A673 (cell line): Measurements from ENCODE around the gene ZNF462. TPM values are rescaled to one million over a fixed set of nuclear protein-coding genes. Genes with fewer than 3 reads are reported as not detected.

Source experiments
- BruUV-seq: library from RNA; stranded (reverse); fragments of 400-500 nt; replicated peaks from 2 replicates; lab custom pipeline; 2021; lab: Mats Ljungman, UMichigan
- CTCF ChIA-PET: fragments of 300-600 bp; sonication (Branson Sonifier 250); formaldehyde crosslinking; loops from one replicate; lab custom pipeline; 2022; ENCODE audit warnings: antibody characterized with exemption; lab: Charles Lee
- POLR2A ChIA-PET: fragments of 300-600 bp; sonication (Branson Sonifier 250); formaldehyde crosslinking; loops from one replicate; lab custom pipeline; 2022; ENCODE audit warnings: antibody characterized with exemption; ENCODE audit not compliant: low non-redundant PET; lab: Charles Lee
- DNase-seq: peaks from one replicate; pipeline ENCODE4 v3.0.0-alpha.2; 2015; ENCODE audit warnings: low spot score
- H3K27ac ChIP-seq: fragments of 200-600 bp; sonication (generic); 2 replicates; pipeline ENCODE4 v1.5.1; 2016; ENCODE audit warnings: mixed run types, low read depth, mild to moderate bottlenecking, mixed read lengths, antibody characterized with exemption, low read length; ENCODE audit not compliant: poor library complexity, severe bottlenecking
- H3K27me3 ChIP-seq: fragments of 200-600 bp; sonication (generic); replicated peaks from 2 replicates; pipeline ENCODE4 v1.6.1; 2017; ENCODE audit warnings: mixed run types, low read depth, mild to moderate bottlenecking, mixed read lengths, antibody characterized with exemption, low read length; ENCODE audit not compliant: insufficient read depth, poor library complexity
- H3K36me3 ChIP-seq: fragments of 200-600 bp; sonication (generic); 2 replicates; pipeline ENCODE4 v1.6.1; 2016; ENCODE audit warnings: mixed run types, mild to moderate bottlenecking, mixed read lengths, antibody characterized with exemption, low read length; ENCODE audit not compliant: insufficient read depth, poor library complexity, severe bottlenecking
- H3K4me1 ChIP-seq: fragments of 200-600 bp; sonication (generic); 2 replicates; pipeline ENCODE4 v1.6.1; 2017; ENCODE audit warnings: mixed run types, mild to moderate bottlenecking, mixed read lengths, antibody characterized with exemption, low read length; ENCODE audit not compliant: insufficient read depth, poor library complexity, severe bottlenecking
- H3K4me3 ChIP-seq: fragments of 200-600 bp; sonication (generic); 2 replicates; pipeline ENCODE4 v1.5.1; 2016; ENCODE audit warnings: low read depth, mixed run types, mild to moderate bottlenecking, mixed read lengths, low read length; ENCODE audit not compliant: poor library complexity, severe bottlenecking
- H3K9me3 ChIP-seq: fragments of 200-600 bp; sonication (generic); 2 replicates; pipeline ENCODE4 v1.6.1; 2016; ENCODE audit warnings: mixed run types, low read depth, mild to moderate bottlenecking, mixed read lengths, antibody characterized with exemption, low read length; ENCODE audit not compliant: poor library complexity, severe bottlenecking
- CTCF ChIP-seq: fragments of 300-800, 200-600 bp; sonication (generic); conservative IDR thresholded peaks from 2 replicates; pipeline ENCODE4 v1.5.1; 2017; ENCODE audit warnings: low read depth, mild to moderate bottlenecking, antibody characterized with exemption, low read length, moderate library complexity, mixed read lengths
- EZH2 ChIP-seq: fragments of 200-600 bp; sonication (generic); IDR thresholded peaks from 2 replicates; pipeline ENCODE4 v1.6.1; 2017; ENCODE audit warnings: borderline replicate concordance, low read depth, mild to moderate bottlenecking, mixed read lengths, antibody characterized with exemption, low read length; ENCODE audit not compliant: poor library complexity, severe bottlenecking
- intact Hi-C: fragments of 100-400 bp; cut with micrococcal nuclease; formaldehyde crosslinking; loops from one replicate; pipeline ENCODE4 v1.10.0; 2022; ENCODE audit not compliant: unreplicated experiment
- total RNA-seq: library from RNA; stranded (reverse); gene quantifications from 2 replicates; pipeline ENCODE4 v1.2.3, GENCODE V29; 2021

ZNF462 gene
- total RNA-seq, 1 experiment from 2014 or later, result 40.5 TPM

GRCh38 chr9:106993603-106994002 is 130.6 kb downstream of the ZNF462 start:
- Histone ChIP-seq H3K36me3 (no peaks in the 10 kb centered on the region), H3K4me3 (no peak overlapping the region), H3K4me1 (no peaks in the 10 kb centered on the region), H3K27ac (no peak overlapping the region), H3K9me3 (no peaks in the 10 kb centered on the region), H3K27me3 (no peaks in the 10 kb centered on the region)
- ChIA-PET POLR2A (no interaction called here), CTCF (no interaction called here)
- DNase-seq, result no peak
- intact Hi-C loops, result no loop called here
- BruUV-seq, result no TSS peak
- TF ChIP-seq CTCF, result no peak
- TF ChIP-seq EZH2, result no peak

- H3K27ac ChIP-seq, result no peak overlapping the region
- ChIA-PET POLR2A (no interaction called here), CTCF (no interaction called here)
- no peaks in the 10 kb centered on the region for H3K9me3 ChIP-seq
- no peaks in the 10 kb centered on the region for H3K4me1 ChIP-seq
- no peak overlapping the region for H3K4me3 ChIP-seq
- DNase-seq, result no peak
- H3K27me3 ChIP-seq, result no peaks in the 10 kb centered on the region
- intact Hi-C loops, result no loop called here
- BruUV-seq, result no TSS peak
- H3K36me3 ChIP-seq, result no peaks in the 10 kb centered on the region
- TF ChIP-seq EZH2 (no peak), CTCF (no peak)
Measured at GRCh38 chr9:106994463-106994862, 131.5 kb downstream of the ZNF462 start.

- ChIA-PET POLR2A (no interaction called here), CTCF (no interaction called here)
- no TSS peak for BruUV-seq
- Histone ChIP-seq H3K4me1 (no peaks in the 10 kb centered on the region), H3K9me3 (no peaks in the 10 kb centered on the region), H3K4me3 (no peak overlapping the region), H3K36me3 (no peaks in the 10 kb centered on the region), H3K27me3 (no peaks in the 10 kb centered on the region), H3K27ac (no peak overlapping the region)
- intact Hi-C loops, result no loop called here
- TF ChIP-seq EZH2, result no peak
- TF ChIP-seq CTCF, result no peak
- no peak for DNase-seq
Measured at GRCh38 chr9:107000218-107000617, 137.3 kb downstream of the ZNF462 start.
